ENCODE results near the gene MXD4. TPM values are rescaled to one million over a fixed set of nuclear protein-coding genes. Genes with fewer than 3 reads are reported as not detected.

MXD4 gene
- total and polyA plus RNA-seq, 2 of the 13 experiments (the other 11 are each of a cell fraction or from before 2014, with no cell fraction given): 29.0 to 31.3 TPM

GRCh38 chr4:2241410-2242353 is 20.2 kb downstream of the MXD4 start, which contains the start of the genes HAUS3 and POLN (continued):
- TF ChIP-seq E2F2 (CRISPR knock-in tag; IDR thresholded peaks at IDR 0.05; ENCODE audit: borderline replicate concordance): no peak
- TF ChIP-seq, protein P1, sequence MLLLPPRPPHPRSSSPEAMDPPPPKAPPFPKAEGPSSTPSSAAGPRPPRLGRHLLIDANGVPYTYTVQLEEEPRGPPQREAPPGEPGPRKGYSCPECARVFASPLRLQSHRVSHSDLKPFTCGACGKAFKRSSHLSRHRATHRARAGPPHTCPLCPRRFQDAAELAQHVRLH (CRISPR knock-in tag; IDR thresholded peaks at IDR 0.05; ENCODE audit: borderline replicate concordance, low read depth): 0 out of 2 replicates have a peak, but pooled peaks have one; percentile 41
- TF ChIP-seq POGK (CRISPR knock-in tag; conservative IDR thresholded peaks at IDR 0.05): peak; percentile 47; the same call in 1 of the 2 replicates
- TF ChIP-seq ZNF772 (CRISPR knock-in tag; IDR thresholded peaks at IDR 0.05): peak; percentile 33; the same call in 1 of the 2 replicates
- TF ChIP-seq NR2C2 (CRISPR knock-in tag; IDR thresholded peaks at IDR 0.05; ENCODE audit: borderline replicate concordance): peak; percentile 30; the same call in 1 of the 2 replicates
- 0 out of 2 replicates have a peak, but pooled peaks have one; percentile 14 for TF ChIP-seq ZNF724P (CRISPR knock-in tag; IDR thresholded peaks at IDR 0.05; ENCODE audit: borderline replicate concordance)
- peak; percentile 94 for TF ChIP-seq ARID4A (CRISPR knock-in tag; IDR thresholded peaks at IDR 0.05; ENCODE audit: borderline replicate concordance)
- TF ChIP-seq, protein P2, sequence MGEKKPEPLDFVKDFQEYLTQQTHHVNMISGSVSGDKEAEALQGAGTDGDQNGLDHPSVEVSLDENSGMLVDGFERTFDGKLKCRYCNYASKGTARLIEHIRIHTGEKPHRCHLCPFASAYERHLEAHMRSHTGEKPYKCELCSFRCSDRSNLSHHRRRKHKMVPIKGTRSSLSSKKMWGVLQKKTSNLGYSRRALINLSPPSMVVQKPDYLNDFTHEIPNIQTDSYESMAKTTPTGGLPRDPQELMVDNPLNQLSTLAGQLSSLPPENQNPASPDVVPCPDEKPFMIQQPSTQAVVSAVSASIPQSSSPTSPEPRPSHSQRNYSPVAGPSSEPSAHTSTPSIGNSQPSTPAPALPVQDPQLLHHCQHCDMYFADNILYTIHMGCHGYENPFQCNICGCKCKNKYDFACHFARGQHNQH (CRISPR knock-in tag; IDR thresholded peaks at IDR 0.05): 0 out of 2 replicates have a peak, but pooled peaks have one; percentile 27
- TF ChIP-seq MXI1 (IDR thresholded peaks at IDR 0.05; ENCODE audit: borderline replicate concordance, low read depth, low read length): peak; percentile 91; the same call in 1 of the 3 replicates
- TF ChIP-seq SIN3B (IDR thresholded peaks at IDR 0.05; ENCODE audit: low read length): peak; percentile 78
- no peak for TF ChIP-seq ATF7 (IDR thresholded peaks at IDR 0.05)
- TF ChIP-seq ATF7 (CRISPR knock-in tag; IDR thresholded peaks at IDR 0.05): 0 out of 2 replicates have a peak, but pooled peaks have one; percentile 34
- 0 out of 2 replicates have a peak, but pooled peaks have one; percentile 2 for TF ChIP-seq ZBTB14 (CRISPR knock-in tag; IDR thresholded peaks at IDR 0.05)
- TF ChIP-seq TAF15 (IDR thresholded peaks at IDR 0.05; ENCODE audit: low read depth, low read length, poor library complexity, severe bottlenecking): peak; percentile 39
- TF ChIP-seq TMF1 (CRISPR knock-in tag; IDR thresholded peaks at IDR 0.05; ENCODE audit: low read depth): no peak; the same call in 1 of the 2 replicates

All from HepG2 (cell line).